ENCODE measurements around the gene GRK5.

DNA sequence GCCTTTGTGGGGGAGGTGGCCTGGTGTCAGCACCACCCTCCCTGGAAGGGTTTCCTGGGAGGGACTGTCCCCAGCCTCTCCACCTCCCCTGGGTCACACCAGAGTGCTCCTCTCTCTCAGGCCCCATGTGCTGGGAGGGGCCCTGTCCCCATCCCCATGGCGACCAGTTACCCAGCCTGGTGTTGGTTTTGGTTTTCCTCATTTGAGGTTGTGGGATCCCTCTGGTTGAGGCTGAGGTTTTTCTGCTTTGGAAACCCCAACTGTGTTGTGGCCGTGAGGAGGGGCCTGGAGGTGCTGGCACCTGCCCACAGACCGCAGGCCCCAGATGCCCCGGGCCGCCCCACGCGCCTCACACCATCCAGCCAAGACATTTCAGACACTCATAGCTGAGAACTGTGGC lies 106.3 kb downstream of the GRK5 start:
- TF ChIP-seq, protein P1, sequence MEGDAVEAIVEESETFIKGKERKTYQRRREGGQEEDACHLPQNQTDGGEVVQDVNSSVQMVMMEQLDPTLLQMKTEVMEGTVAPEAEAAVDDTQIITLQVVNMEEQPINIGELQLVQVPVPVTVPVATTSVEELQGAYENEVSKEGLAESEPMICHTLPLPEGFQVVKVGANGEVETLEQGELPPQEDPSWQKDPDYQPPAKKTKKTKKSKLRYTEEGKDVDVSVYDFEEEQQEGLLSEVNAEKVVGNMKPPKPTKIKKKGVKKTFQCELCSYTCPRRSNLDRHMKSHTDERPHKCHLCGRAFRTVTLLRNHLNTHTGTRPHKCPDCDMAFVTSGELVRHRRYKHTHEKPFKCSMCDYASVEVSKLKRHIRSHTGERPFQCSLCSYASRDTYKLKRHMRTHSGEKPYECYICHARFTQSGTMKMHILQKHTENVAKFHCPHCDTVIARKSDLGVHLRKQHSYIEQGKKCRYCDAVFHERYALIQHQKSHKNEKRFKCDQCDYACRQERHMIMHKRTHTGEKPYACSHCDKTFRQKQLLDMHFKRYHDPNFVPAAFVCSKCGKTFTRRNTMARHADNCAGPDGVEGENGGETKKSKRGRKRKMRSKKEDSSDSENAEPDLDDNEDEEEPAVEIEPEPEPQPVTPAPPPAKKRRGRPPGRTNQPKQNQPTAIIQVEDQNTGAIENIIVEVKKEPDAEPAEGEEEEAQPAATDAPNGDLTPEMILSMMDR (IDR thresholded peaks at IDR 0.05): no peak
- no peak for TF ChIP-seq POLR2A (IDR thresholded peaks at IDR 0.05)
